Osteoblast (primary cell): Measurements from ENCODE around the gene PSD4. TPM values are rescaled to one million over a fixed set of nuclear protein-coding genes. Genes with fewer than 3 reads are reported as not detected.

Experiments used
- DNase-seq: peaks from one replicate; pipeline ENCODE4 v3.0.0; 2011; ENCODE audit warnings: low spot score, mixed read lengths; ENCODE audit not compliant: insufficient read length; ENCODE audit errors: missing footprints
- H2AFZ ChIP-seq: 2 replicates; pipeline ENCODE4 v1.6.0; 2011; ENCODE audit warnings: mild to moderate bottlenecking, low read length
- H3K27ac ChIP-seq: 2 replicates; pipeline ENCODE4 v1.5.1; 2011; ENCODE audit warnings: mild to moderate bottlenecking, low read depth, low read length, moderate library complexity
- H3K27me3 ChIP-seq: 2 replicates; pipeline ENCODE4 v1.6.0; 2012; ENCODE audit warnings: mild to moderate bottlenecking, control low read depth, inconsistent platforms, low read length, moderate library complexity; ENCODE audit not compliant: insufficient read depth
- H3K36me3 ChIP-seq: 2 replicates; pipeline ENCODE4 v1.5.1; 2011; ENCODE audit warnings: mild to moderate bottlenecking, low read length, control low read depth, moderate library complexity; ENCODE audit not compliant: insufficient read depth
- H3K4me1 ChIP-seq: 2 replicates; pipeline ENCODE4 v1.5.1; 2011; ENCODE audit warnings: mild to moderate bottlenecking, low read length, control low read depth, moderate library complexity; ENCODE audit not compliant: insufficient read depth
- H3K4me2 ChIP-seq: 2 replicates; pipeline ENCODE4 v1.6.0; 2011; ENCODE audit warnings: mild to moderate bottlenecking, low read length; ENCODE audit not compliant: insufficient read depth
- H3K4me3 ChIP-seq: fragments of 200-600 bp; sonication (generic); 3 replicates; pipeline ENCODE4 v1.5.1; 2012; ENCODE audit warnings: mild to moderate bottlenecking, low read length, inconsistent platforms; ENCODE audit not compliant: insufficient read depth
- H3K79me2 ChIP-seq: 2 replicates; pipeline ENCODE4 v1.6.0; 2012; ENCODE audit warnings: mild to moderate bottlenecking, low read length, control low read depth, inconsistent platforms; ENCODE audit not compliant: insufficient read depth
- H3K9me3 ChIP-seq: 2 replicates; pipeline ENCODE4 v1.5.1; 2011; ENCODE audit warnings: low read depth, low read length, control low read depth
- H4K20me1 ChIP-seq: 2 replicates; pipeline ENCODE4 v1.6.0; 2012; ENCODE audit warnings: mild to moderate bottlenecking, low read length, control low read depth; ENCODE audit not compliant: insufficient read depth
- CTCF ChIP-seq: IDR thresholded peaks from 2 replicates; pipeline ENCODE4 v1.5.1; 2011; ENCODE audit warnings: mild to moderate bottlenecking, low read depth, low read length, moderate library complexity; ENCODE audit errors: extremely low read depth
- total RNA-seq: library from RNA; depleted of rRNA; stranded (reverse); fragments of >200 nt; gene quantifications from 2 replicates; pipeline ENCODE4 v1.2.3, GENCODE V29; 2012

PSD4 gene
- total RNA-seq, 1 donor, result 1.8 TPM

GRCh38 chr2:113258471-113259147, 84.8 kb downstream of the PSD4 start:
- Histone ChIP-seq H3K27me3 (peaks cover 28% of the 10 kb centered on the region), H3K4me1 (peaks cover 6% of the 10 kb centered on the region), H3K79me2 (no peaks in the 10 kb centered on the region), H3K4me3 (no peak overlapping the region), H3K9me3 (no peaks in the 10 kb centered on the region), H4K20me1 (no peaks in the 10 kb centered on the region), H2AFZ (no peak overlapping the region), H3K27ac (no peak overlapping the region), H3K36me3 (no peaks in the 10 kb centered on the region), H3K4me2 (no peak overlapping the region)
- no peak for DNase-seq
- TF ChIP-seq CTCF, result no peak

Other genes starting within 250 kb of the PSD4 start
- not detected in 2 replicates for gene IL36G, start 196.0 kb upstream of the PSD4 start, total RNA-seq
- not detected in 2 replicates for gene IL36A, start 168.5 kb upstream of the PSD4 start, total RNA-seq
- gene IL36B, start 121.1 kb upstream of the PSD4 start, total RNA-seq, result not detected in 2 replicates
- gene IL36RN, start 114.8 kb upstream of the PSD4 start, total RNA-seq, result not detected in 2 replicates
- gene IL1F10, start 106.0 kb upstream of the PSD4 start, total RNA-seq, result not detected in 2 replicates
- not detected in 2 replicates for gene IL1RN, start 46.4 kb upstream of the PSD4 start, total RNA-seq
- 1.8 and 2.9 TPM in 2 replicates for gene PAX8, start 105.0 kb downstream of the PSD4 start, total RNA-seq